A204.1 (cell line): Measurements from ENCODE around the gene ZNF609.

Experiments used
- FAIRE-seq: peaks from 2 replicates; lab custom pipeline; 2012; peaks lifted over from hg19 to GRCh38; lab: Jason Lieb, UNC

Gene ZNF609

GRCh38 chr15:64653757-64654156 is 193.4 kb downstream of the ZNF609 start:
- FAIRE-seq, result peak; percentile 82

GRCh38 chr15:64656508-64656907 is 196.1 kb downstream of the ZNF609 start:
- no peak for FAIRE-seq

- FAIRE-seq, result no peak
Measured at GRCh38 chr15:64665179-64665578, 204.8 kb downstream of the ZNF609 start.

GRCh38 chr15:64667736-64668161 is 207.4 kb downstream of the ZNF609 start:
- no peak for FAIRE-seq

- FAIRE-seq, result no peak
Measured at GRCh38 chr15:64673866-64674265, 213.5 kb downstream of the ZNF609 start.

- FAIRE-seq, result no peak
Measured at GRCh38 chr15:64678126-64678819, 217.9 kb downstream of the ZNF609 start.

GRCh38 chr15:64680097-64680496 is 219.7 kb downstream of the ZNF609 start:
- FAIRE-seq, result no peak

GRCh38 chr15:64681424-64682024 is 221.1 kb downstream of the ZNF609 start:
- FAIRE-seq, result no peak

- FAIRE-seq, result no peak
Measured at GRCh38 chr15:64682255-64682654, 221.9 kb downstream of the ZNF609 start.

GRCh38 chr15:64683378-64683777 is 223.0 kb downstream of the ZNF609 start:
- FAIRE-seq, result no peak

GRCh38 chr15:64685230-64685888 is 225.0 kb downstream of the ZNF609 start:
- no peak for FAIRE-seq

GRCh38 chr15:64686130-64686735 is 225.9 kb downstream of the ZNF609 start:
- FAIRE-seq, result peak; percentile 88

- no peak for FAIRE-seq
Measured at GRCh38 chr15:64687172-64687571, 226.8 kb downstream of the ZNF609 start.

- no peak for FAIRE-seq
Measured at GRCh38 chr15:64687688-64688087, 227.3 kb downstream of the ZNF609 start.

- FAIRE-seq, result no peak
Measured at GRCh38 chr15:64688770-64689169, 228.4 kb downstream of the ZNF609 start.

- FAIRE-seq, result no peak
Measured at GRCh38 chr15:64690008-64690407, 229.6 kb downstream of the ZNF609 start.

GRCh38 chr15:64690578-64691296 is 230.4 kb downstream of the ZNF609 start:
- FAIRE-seq, result no peak

GRCh38 chr15:64691896-64692565 is 231.7 kb downstream of the ZNF609 start:
- FAIRE-seq, result no peak

GRCh38 chr15:64693134-64693533 is 232.8 kb downstream of the ZNF609 start:
- FAIRE-seq, result no peak

- FAIRE-seq, result no peak
Measured at GRCh38 chr15:64694816-64695215, 234.4 kb downstream of the ZNF609 start.

- FAIRE-seq, result no peak
Measured at GRCh38 chr15:64695561-64695992, 235.2 kb downstream of the ZNF609 start.

GRCh38 chr15:64696481-64696880 is 236.1 kb downstream of the ZNF609 start:
- no peak for FAIRE-seq
